Hypothalamus (tissue), 51 donors: ENCODE data around the gene FUT7.

ENCODE experiments used
- DNase-seq, 51 donors: peaks; one replicate each; lab custom pipeline; 2025; lab: John Stamatoyannopoulos, UW

Gene FUT7

DNA sequence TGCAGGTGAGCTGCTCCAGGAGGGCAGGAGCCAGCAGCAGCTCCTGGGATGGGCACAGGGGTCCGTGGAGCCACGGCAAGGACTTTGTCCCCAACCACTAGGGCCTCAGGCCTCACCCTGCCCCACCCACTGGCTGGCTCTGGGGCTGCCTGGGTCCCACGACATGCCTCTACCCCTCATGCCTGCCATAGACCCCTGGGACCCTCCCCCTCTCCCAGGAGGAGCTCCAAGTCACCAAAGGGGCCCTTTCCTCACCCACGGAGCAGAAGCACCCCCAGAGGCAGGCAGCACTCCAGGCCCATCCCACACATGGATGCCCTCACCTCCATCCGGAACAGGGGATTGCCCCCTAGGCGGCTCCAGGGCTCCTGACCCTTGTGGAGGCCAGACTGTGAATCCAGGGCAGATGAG, 10.3 kb downstream of the FUT7 start:
- no peak for DNase-seq

DNA sequence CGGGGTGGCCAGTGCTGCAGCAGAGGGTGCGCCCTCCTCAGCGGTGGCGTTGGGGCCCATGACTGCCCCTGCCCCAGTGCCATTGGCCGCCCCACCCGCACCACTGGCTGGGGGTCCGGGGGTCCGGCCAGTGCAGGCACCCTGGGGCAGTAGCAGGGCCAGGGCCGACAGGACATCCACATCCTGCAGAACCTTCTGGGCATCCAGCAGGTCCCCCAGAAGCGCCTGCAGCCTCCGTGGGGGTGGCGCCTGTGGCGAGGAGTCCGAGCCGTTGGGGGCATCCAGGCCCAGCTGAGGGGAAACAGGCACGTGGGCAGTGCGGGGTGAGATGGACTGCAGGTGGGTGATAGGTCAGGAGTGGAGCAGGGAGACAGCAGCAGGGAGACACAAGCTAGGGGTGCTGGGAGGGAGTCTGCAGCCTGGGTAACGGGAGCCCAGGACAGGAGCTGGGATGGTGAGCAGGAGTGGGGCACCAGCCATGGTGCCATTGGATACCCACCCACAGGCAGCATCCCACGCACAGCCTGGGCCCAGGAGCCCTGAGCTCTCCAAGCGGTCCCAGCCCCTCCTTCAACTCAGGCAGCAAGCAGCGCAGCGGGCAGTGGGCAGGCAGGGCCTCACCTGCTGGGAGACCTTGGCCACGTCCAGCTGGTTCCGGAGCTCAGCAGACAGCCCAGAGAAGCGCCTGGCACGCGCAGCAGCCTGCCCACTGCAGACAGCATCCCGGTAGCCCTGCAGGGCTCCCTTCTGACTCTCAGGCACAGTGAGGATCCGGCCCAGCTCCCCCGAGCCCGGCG, 10.9 kb downstream of the FUT7 start:
- DNase-seq, result no peak

DNA sequence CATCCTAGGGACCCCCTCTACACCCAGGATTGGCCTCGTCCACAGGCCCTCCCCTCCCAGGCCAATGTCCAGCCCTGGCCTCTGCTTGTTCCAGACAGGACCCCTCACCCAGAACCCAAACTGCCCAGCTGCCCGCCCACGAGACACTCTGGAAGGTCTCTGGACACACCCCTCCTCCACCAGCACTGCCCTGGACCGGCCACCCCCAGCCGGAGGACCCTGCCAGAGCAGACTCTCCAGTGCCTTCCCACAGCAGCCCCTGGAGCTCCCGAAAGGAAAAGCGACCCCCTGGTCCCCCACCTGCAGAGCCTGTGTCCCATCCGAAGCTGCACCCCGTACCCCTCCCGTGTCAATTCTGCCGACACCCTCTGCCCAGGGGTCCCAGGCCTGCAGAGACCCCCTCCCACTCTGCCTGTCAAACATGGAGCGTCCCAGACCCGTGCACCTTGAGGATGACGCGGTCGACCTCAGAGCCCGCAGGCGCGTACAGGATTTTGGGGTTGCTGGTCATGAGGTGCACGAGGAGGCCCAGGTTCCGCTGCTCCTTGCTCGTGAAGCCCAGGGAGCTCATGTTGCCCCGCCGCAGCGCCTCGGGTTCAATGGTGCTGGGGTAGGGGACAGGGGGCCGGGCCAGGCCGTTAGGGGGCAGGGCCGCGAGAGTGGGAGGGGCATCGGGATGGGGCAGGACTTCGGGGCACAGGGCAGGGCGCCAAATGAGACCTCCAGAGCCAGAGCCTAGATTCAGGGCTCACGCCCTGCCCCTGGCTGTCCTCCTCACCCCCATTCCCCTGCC, 11.8 kb downstream of the FUT7 start:
- DNase-seq, result no peak

DNA sequence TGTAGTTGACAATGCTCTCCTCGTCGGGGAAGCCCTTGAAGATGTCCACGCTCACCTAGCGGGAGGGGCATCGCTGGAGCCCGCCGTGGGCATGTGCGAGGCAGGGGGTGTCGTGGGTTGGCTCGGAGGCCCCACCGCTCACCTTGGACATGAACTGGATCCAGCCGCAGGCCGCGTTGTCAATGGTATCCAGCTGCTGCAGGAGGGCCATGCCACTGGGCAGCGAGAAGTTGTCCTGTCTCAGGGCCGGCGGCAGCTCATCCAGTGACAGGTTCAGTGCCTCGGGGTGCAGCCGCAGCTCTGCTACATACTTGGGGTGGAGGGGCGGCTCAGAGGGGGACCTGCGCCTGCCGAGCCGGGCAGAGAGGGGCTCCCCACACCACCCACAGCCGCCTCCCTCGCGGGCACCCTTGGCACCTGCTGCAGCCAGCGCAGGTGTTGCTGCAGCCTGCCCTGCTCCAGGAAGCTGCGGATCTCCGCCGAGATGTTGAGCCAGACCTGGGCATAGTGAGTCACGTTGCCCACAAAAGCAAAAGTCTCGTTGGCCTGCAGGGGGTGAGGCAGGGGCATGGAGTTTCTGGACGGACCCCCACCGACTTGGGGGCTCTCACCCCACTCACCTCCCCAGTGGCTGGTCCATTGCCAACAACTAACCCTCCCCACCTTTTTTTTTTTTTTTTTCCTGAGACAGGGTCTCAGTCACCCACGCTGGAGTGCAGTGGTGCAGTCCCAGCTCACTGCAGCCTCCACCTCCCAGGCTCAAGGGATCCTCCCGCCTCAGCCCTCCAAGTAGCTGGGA, 12.9 kb downstream of the FUT7 start:
- no peak for DNase-seq

DNA sequence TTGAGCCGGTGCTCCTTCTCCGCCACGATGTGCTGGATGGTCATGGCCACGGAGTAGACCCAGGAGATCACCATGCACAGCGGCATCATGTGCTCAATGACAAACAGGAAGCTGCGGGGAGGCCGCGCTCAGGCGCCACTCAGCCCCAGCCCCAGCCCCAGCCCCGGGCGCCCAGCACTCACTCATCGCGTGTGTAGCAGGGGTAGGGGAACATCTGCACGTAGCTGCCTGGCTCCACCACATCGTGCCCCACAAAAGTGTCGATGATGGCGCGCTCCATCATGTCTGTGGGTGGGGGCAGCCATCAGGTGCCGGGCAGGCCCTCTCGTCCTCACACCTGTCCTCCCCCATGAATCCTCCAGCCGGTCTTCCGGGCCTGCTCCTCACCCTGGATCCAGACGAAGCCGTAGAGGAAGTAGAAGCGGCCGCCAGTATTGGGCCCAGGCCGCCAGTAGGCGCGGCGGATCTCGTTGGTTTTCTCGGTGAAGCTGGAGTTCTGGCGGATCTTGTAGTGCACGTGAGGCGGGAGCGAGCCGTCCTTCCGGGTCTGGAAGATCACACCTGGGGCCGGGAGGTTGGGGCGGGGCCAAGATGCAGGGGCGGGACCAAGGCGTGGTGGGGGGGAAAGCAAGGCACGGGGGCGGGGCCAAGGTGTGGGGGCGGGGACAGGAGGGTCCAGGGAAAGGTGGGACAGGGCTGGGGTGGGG, 13.9 kb downstream of the FUT7 start:
- DNase-seq, result no peak

DNA sequence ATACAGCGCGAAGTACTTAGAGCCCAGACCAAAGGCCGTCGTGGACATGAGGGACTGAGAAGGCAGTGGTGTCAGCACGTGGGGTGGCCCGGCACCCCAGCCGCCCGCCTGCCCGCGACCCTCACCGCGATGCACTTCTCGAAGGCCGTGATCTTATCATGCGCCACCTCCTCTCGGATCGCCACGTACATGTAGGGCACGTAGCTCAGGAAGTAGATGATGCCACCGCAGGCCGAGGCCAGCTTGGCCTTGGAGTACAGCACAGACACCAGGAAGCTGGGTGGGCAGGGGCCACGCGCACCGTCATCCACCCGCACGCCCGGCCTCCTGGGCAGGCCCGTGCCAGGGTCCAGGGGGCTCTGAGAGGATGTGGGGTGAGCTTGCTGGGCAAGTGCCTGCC, 14.8 kb downstream of the FUT7 start:
- DNase-seq, result no peak

DNA sequence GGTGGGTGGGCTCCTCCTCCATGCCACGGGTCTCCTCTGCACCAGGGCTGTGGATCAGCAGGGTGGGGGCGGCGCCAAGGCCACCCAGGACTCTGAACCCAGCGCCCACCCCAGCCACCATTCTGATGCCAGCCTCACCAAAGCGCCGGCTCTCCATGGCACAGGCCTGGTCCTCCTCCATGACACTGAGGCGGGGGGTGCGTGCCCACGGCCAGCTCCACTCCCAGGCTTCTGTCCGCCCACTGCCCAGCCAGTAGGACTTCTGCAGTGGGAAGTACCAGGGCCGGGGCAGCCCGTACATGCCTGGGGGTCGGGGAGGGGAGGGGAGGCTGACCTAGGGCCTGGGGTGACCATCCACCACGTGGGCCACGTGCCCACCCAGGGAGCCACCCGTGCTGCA, 15.5 kb downstream of the FUT7 start:
- no peak for DNase-seq

DNA sequence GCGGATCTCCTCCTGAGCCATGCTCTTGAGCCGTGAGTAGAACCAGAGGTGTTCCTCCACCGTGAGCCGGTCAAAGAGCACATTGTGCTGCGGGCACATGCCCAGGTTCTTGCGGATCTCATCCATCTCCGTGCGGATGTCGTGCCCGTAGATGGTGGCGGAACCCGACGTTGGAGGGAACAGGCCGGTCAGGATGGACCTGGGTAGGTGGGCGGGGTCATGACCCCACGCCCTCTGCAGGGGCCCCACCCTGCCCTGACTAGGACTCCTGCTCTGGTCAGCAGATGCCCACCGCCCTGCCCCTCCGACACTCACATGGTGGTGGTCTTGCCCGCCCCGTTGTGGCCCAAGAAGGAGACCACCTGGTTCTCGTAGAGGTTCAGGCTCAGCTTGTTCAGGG, 15.9 kb downstream of the FUT7 start:
- DNase-seq, result no peak

DNA sequence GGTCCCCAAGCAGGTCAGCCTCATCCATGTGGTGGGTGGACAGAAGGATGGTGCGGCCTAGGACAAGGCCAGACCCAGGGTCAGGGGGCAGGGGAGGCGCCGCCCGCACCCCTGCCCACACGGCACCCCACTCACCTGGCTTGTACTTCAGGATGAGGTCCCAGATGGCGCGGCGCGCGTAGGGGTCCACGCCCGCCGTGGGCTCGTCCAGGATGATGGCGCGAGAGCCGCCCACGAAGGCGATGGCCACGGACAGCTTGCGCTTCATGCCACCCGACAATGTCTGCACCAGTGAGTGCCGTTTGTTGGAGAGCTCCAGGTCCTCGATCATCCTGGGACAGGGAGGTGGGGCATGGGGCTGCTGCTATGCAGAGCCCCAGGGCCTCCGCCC, 16.4 kb downstream of the FUT7 start:
- DNase-seq, result no peak

DNA sequence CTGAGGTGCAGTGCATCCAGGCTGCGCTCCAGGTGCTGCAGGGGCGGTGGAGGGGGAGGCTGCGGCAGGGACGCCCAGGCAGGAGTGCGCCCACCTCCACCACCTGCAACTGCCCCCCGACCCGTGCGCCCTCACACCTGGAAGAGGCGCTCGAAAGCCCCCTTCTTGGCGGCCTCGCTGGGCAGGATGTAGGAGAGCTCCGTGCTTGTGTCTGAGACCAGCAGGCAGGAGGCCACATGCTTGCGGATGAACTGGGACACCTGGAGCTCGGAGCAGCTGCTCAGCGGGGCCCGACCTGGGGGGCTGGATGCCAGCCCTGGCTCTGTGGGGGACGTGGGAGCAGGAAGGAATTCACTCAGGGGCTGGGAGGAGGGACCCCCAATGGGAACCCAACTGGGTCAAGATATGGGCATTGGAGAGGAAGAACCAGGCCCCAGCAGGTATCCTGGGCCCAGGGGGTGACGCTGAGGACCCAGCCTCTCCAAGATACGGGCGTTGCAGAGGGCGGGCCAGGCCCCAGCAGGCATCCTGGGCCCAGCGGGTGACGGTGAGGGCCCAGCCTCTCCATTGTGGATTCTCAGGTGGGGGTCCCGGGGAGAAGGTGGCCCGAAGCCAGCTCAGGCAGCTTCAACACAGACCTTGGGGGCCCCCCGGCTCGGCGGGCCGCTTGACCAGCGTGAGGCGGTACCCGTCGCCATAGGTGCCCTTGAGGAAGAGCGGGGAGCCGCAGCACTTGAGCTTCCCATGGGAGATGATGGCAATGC, 16.9 kb downstream of the FUT7 start:
- no peak for DNase-seq

DNA sequence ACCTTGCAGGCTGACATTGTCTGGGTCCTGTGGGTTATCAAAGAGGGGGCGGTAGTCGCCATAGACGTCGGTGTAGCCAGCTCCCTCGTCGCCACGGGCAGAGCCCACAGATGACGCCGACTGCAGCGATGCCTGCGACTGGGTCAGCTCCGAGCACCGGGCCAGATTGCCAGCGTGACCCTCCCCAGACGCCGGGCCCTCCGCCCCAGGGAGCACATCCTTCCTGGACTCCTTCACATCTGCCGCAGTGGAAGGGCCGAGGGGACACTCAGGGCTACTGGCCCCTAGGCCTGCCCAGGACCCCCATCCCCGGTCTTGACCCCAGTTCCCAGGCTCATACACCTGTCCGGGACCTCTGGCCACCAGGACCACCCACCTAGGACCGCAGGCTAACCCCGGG, 17.7 kb downstream of the FUT7 start:
- DNase-seq, result no peak

DNA sequence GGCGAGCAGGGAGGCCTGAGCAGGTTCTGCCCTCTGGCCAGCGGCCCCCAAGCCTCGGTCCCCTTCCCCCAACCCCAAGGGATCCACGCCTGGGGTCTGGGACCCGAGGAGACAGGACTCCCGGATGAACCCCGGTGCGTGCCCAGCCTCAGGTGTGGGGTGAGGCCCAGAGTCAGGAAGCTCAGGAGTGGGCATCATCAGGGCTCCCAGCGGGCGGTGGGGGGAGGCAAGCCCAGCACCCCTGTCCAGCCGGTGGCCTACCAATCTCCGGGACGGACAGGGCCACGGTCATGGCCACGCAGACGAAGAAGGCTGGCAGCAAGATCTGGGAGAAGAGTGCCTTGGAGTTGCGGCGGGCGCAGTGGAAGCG, 18.3 kb downstream of the FUT7 start:
- DNase-seq, result no peak

DNA sequence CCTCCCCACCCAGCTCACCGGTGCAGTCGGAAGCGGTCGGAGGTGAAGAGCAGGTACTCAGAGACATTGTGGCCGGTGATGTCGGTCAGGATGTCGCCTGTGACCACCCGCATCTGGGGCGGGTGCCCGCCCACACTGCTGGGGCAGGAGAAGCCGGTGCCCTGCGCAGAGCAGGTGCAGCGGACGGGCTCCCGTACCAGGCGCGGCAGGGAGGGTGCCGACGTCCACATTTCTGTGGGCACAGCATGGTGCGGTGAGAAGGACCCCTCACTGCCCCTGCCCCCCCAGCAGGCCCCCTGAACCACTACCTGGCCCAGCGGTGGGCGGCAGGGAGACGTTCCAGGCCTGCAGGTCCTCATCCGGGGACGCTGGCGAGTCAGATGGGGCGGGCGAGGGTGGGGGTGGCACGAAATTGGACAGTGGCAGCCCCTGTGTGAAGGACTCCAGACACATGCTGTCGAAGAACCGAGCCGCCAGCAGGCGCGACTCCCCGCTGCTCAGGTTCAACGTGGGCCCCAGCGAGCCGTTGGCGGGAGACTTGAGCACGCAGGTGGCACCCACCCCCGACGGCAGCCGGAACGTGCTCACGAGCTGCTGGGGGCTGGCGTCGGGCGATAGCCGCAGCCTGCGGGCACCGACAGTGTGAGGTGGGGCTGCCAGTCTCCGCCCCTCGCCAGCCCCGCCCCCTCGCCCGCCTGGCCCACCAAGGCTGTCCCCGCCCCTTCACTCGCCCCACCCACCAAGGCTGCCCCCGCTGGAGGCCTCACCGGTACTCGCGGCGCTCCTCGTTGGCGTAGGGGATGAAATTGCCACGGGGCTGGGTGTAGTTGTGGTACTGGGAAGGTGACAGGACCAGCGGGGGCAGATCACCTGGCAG, 19.0 kb downstream of the FUT7 start:
- peak in 1 of 51 donors; percentile 20 for DNase-seq

DNA sequence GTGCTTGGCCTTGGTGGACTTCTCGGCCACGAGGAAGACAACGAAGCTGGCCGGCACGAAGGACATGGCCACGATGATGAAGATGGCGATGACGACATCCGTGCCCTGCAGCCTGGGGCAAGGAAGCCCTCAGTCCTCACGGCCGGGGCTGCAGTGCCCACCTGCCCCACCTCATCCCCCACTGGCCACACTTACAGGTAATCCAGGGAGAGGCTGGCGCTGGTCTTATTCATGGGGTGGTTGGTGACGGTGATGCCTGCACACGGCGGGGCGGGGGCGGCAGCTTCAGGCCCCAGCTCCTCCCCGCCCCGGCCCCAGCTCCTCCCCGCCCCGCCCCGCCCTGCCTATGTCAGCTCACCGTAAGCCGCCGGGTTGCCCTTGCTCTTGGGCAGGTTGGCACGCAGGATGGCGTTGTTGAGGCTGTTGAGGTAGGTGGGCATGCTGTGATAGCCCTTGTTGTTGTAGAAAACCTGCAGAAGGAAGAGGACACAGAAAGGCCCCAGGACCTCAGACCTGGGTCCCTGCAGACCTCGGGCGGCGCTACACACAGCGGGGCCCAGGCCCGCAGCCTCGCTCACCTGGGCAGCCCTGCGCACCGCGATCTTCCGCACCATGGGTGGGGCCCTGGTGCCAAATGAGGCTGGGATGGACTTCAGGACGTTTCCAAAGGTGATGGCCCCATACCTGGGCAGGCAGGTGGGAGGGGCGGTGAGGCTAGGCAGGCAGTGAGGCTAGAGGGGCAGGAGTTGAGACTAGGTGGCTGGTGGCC, 19.8 kb downstream of the FUT7 start:
- no peak for DNase-seq

DNA sequence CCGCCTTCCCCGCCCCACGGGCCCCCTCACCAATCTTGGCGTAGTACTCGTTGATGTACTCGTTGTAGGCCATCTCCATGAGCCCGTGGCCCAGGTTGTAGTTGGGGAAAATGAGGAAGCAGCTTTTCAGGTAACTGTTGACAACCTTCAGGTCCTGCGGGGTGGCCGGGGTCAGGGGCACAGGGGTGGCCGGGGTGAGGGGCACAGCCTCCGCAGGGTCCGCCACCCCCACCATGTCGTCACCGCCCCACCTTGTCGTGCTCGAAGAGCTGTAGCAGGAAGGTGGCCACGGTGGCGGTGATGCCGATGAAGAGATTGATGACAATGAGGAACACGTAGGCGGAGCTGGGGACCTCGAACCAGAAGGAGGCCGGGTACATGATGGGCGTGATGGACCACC, 20.7 kb downstream of the FUT7 start:
- no peak for DNase-seq

DNA sequence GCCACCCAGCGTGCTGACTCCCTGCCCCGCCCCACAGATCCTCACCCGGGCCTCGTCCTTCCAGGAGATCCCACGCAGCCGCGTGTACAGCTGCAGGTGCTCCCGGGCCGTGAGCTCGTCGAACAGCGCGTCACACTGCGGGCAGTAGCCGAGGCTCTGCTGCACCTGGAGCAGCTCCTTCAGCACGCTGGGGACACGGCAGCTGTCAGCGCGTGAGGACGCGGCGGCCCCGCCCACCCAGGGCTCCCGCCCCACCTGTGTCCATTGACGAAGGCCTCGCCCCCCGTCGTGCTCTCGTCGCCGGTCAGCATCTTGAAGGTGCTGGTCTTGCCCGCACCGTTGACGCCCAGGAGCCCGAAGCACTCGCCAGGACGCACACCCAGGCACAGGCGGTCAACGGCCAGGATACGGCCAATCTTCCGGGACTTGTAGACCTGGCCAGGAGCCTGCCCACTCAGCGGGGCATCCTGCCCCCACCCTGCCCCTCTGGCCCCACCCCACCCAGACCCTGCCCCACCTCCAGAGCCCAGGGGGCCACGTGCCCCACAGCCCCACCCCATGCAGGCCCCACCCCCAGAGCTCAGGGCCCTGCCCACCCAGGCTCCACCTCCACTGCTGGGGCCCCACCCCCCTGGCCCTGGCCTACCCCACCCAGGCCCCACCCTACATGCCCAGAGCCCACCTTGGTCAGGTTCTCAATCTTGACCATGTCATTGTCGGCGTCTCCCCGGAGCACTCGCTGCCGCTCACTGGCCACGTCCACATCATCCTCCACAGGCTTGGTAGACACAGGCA, 21.8 kb downstream of the FUT7 start:
- DNase-seq, result no peak

DNA sequence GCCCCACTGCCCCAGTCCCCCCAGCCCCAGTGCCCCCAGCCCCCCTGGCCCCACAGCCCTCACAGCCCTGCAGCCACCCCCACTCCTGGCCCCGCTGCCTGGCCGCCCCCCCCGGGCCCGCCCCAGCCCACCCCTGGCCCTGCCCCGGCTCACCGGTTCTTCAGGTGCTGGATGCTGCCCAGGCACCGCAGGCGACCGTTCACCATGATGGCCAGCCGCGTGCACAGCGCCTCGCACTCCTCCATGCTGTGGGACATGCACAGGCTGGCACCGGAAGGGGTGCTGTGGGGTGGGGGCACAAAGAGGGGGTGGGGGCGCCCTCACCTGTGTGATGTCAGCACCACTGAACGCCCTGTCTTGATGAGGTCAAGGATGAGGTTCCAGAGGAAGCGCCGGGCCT, 22.7 kb downstream of the FUT7 start:
- no peak for DNase-seq

DNA sequence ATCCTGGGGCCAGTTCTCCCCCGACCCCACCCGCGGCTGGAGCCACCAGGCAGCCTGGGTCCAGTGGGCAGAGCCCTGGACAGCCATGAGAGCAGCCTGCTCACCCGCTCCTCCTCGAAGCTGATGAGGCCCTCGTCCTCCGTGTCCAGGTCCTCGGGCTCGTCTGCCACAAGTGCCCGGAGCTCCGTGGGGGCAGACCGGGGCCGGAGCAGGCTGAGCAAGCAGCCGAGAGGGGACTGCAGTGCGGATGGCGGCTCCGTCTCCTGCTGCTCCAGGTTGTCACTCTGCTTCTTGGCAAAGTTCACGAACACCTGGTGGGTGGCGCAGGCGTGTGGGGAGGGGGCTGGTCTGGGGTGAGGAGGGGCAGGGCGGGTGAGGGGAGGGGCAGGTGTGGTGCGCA, 23.6 kb downstream of the FUT7 start:
- no peak for DNase-seq
